ACHN (cell line): ENCODE measurements around the gene MAB21L3.
"Not testable (repeated sequence)": the region's sequence is repeated elsewhere in the genome, so short reads cannot be mapped to it uniquely, and the experiment has no call there.

Source experiments
- DNase-seq: peaks from one replicate; pipeline ENCODE4 v3.0.0-alpha.2; 2015
- in situ Hi-C: cut with HindIII; loops from 2 replicates; pipeline ENCODE4 v1.10.0; 2017; ENCODE audit warnings: low sequenced_read_pairs, low pct_ligation_motif_present, low pct_unique_long_range_greater_than_20kb

The MAB21L3 gene

DNA sequence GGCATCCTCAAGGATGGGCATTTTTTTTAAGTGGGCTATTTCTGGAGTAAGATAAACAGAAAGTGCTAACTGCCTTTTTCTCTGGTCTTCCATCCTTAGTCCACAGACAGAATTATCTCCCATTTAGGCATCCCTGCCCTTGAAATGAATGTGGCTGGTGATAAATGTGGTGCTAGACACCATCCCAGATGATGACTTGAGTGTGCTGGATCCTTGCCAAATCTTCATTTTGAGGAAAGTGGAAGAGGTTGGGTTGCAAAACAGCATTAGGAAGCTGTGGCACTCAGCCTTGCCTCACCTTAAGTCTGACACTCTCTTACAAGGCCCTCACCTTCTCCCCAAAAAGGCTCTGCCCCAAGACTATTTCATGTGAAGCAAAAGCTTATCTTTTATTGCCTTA lies 19.2 kb downstream of the MAB21L3 start:
- no peak for DNase-seq
- in situ Hi-C loops = loop anchor here (25.0 kb wide), 1 partner anchor 357 kb away; no protein-coding TSS in a partner anchor

DNA sequence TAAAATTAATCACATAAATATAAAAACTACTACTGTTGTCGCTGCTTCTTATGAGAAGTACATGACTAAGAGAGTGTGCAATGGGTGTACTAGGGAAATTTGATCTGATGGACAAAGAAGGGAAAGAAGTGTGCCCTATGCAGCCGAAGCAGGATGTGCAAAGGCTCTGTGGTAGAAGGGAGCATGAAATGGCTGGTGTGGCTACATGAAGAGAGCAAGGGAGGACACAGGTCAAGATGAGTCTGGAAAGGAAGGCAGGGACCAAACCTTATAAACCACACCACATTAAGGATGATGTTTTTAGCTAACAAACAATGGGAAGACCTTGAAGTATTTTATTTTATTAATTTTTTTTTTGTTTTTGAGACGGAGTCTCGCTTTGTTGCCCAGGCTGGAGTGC lies 20.0 kb downstream of the MAB21L3 start:
- DNase-seq = no peak
- in situ Hi-C loops = loop anchor here (25.0 kb wide), 1 partner anchor 356 kb away; no protein-coding TSS in a partner anchor

DNA sequence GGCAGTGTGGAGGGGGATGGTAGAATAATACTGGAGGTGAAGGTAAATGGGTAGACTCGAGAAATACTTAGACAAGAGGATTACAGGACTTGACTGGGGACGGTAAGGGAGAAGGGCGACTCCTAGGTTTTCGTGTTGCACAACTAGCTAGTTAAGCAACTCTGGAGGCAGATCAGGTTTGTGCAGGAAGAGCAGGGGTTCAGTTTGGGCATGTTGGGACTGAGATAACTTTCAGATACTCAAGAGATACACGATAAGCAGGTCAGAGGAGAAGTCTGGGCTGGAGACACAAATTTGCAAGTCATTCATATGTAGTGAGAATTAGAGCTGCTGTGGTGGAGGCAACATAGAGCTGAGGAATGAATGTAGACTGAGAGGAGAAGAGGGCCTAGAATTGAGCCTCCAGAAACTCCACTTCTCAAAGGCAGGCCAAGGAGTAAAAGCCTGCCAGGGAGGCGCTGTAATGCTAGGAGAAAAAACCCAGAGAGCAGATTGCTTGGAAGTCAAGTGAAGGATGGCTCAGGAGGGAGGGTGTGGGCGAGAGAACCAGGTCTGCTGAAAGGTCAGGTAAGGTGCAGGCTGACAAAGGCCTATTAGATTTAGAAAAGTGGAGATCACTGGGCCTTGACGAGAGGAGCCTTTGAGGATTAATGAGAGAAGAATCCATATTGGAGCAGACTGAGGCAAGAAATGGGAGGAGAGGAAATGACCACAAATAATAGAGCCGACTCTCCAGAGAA lies 20.8 kb downstream of the MAB21L3 start:
- DNase-seq = no peak
- in situ Hi-C loops = loop anchor here (25.0 kb wide), 1 partner anchor 355 kb away; no protein-coding TSS in a partner anchor

DNA sequence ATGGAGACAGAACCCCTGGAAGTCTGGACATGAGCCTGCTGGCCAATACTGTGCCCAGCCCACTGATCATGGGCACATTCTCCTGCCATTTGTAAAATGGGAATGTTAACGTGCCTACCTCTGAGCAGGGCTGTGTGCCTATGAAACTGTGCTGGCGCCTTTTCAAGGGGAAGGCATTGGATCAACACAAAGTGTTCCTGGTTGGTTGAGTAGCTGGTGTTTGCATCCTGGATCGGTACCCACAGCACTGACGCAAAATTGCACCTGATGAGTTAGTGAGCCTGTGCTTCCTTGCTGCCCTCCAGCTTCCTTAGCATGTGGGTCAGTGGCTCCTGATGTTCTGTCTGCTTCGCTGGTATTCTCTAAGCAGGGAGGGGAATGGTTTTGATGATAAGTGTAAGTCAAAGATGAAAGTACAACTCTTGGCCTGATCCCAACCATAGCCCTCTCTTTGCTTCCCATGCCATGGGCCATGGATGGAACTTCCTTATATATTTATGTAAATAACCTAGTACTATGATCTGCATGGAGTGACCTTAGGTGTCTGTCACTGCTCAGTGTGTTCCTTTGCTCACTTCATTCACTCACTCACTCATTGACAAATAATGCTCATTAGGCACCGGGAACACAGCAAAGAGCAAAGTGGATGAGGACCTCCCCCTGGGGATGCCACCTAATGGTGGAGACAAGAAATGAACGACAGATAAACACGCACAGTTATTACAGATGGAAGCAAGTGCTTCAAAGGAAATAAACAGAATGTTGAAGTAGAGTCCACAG lies 22.7 kb downstream of the MAB21L3 start:
- in situ Hi-C loops = loop anchor here (25.0 kb wide), 1 partner anchor 353 kb away; no protein-coding TSS in a partner anchor
- DNase-seq = no peak

DNA sequence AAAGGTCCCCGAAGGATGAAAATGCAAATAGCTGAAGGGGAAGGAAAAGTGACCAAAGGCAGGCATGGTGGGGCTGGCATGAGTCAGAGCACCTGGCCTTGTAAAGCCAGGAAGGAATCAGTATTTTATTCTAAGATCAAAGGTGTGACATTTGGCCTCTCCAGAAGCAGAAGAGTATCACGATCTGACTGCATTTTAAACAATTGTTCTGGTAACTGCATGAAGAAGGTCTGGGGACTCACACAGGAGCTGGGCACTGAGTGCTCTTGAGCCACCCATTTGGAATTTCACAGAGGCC lies 23.2 kb downstream of the MAB21L3 start:
- no peak for DNase-seq
- in situ Hi-C loops = loop anchor here (25.0 kb wide), 1 partner anchor 353 kb away; no protein-coding TSS in a partner anchor

DNA sequence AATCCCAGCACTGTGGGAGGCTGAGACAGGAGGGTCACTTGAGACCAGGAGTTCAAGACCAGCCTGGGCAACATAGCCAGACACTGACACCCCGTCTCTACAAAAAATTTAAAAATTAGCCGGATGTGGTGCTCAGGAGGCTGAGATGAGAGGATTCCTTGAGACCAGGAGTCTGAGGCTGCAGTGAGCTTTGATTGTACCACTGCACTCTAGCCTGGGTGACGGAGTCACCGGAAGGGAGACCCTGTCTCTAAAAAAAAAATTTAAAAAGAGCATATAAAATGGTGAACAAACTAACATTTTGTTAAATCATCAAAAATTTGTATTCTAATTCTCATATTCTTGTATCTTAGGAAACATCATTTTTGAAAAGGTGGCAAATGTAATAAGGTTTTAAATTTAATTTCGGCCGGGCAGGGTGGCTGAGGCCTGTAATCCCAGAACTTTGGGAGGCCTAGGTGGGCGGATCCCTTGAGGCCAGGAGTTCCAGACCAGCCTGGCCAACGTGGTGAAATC lies 27.1 kb downstream of the MAB21L3 start:
- DNase-seq = no peak
- in situ Hi-C loops = loop anchor here (25.0 kb wide), 1 partner anchor 349 kb away; no protein-coding TSS in a partner anchor

DNA sequence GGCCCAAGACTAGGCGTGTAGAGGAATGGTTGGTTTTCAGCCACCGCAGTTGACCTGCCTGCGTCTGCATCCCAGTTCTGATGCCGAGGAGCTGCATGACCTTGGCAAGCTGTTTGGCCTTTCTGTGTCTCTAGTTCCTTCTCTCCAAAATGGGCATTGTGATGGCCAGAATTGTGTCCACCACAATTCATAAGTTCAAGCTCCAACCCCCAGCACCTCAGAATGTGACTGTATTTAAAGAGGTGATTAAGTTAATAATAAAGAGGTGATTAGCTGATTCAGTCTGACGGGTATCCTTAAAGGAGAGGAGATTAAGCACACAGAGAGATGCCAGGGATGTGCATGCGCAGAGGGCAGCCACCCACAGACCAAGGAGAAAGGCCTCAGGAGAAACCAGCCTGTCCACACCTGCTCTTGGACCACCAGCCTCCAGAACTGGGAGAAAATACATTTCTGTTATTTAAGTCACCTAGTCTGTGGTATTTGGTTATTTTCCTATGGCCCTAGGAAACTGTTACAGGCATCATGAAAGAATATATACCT lies 28.5 kb downstream of the MAB21L3 start:
- no peak for DNase-seq
- in situ Hi-C loops = loop anchor here (25.0 kb wide), 1 partner anchor 348 kb away; no protein-coding TSS in a partner anchor

DNA sequence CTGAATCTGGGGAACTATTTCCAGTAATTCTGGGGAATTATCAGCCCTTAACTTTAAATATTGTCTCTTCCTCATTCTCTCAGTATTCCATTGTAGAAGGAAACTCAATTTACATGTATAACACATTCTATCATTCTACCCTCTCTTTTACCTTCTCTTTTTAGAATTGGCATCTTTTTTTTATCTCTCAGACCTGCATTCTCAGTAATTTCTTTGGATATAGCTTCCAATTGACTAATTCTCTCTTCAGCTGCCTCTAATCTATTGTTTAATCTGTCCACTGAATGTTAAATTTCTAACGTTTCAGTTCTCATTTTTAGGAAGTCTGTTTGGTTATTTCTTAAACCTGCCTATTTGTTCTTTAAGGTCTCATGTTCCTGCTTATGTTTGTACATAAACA lies 33.0 kb downstream of the MAB21L3 start:
- DNase-seq = no peak
- in situ Hi-C loops = loop anchor here (25.0 kb wide), 1 partner anchor 343 kb away; no protein-coding TSS in a partner anchor

DNA sequence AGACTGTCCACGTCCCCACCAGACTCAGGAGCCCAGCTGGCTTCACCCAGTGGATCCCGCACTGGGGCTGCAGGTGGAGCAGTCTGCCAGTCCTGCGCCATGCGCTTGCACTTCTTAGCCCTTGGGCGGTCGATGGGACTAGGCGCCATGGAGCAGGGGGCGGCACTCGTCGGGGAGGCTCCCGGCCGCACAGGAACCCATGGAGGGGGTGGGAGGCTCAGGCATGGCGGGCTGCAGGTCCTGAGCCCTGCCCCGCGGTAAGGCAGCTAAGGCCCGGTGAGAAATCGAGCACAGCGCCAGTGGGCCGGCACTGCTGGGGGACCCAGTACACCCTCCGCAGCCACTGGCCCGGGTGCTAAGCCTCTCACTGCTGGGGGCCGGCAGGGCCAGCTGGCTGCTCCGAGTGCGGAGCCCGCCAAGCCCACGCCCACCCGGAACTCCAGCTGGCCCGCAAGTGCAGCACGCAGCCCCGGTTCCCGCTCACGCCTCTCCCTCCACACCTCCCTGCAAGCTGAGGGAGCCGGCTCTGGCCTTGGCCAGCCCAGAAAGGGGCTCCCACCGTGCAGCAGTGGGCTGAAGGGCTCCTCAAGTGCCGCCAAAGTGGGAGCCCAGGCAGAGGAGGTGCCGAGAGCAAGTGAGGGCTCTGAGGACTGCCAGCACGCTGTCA lies 35.4 kb downstream of the MAB21L3 start:
- in situ Hi-C loops = loop anchor here (25.0 kb wide), 1 partner anchor 341 kb away; no protein-coding TSS in a partner anchor

DNA sequence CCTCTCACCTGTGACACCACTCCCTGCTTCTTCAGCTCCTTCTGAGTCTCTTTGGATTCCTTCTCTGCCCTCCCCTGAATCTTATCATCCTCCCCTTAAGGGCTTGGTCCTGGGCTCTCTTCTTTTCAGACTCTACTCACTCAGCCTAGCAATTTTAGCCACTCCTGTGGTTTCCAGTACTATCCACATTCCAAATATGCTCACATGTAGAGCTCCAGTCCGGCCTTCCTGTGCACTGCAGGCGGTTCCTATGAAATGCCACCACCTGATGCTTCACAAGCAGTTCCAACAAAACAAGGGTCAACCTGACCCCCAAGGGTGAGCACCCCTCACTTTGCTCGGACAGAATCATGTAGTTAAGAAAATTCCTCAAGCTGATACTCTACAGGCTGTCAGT lies 35.9 kb downstream of the MAB21L3 start:
- in situ Hi-C loops = loop anchor here (25.0 kb wide), 1 partner anchor 340 kb away; no protein-coding TSS in a partner anchor

More for the DNA sequence above, 35.4 kb downstream of the MAB21L3 start:
- not testable (repeated sequence) for DNase-seq

DNA sequence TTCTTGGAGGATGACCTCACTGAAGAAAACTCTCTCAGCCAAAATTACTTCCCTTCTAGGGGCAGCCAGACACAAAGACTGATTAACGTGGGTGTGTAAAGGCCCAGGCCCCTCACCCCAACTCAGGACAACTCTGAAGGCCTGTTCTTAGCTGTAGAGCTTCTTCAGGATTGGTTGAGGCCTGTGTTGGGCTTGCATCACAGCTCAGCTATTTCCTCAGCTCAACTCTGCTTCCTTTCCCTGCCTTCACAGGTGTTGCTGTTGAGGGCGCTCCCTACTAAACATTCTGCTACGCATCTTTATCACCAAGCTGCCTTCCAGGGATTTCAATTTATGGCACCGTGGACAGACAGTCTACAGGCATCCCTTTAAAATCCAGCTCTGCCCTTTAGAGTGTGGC lies 36.8 kb downstream of the MAB21L3 start:
- DNase-seq = no peak
- in situ Hi-C loops = loop anchor here (25.0 kb wide), 1 partner anchor 339 kb away; no protein-coding TSS in a partner anchor

More for the DNA sequence above, 35.9 kb downstream of the MAB21L3 start:
- no peak for DNase-seq

DNA sequence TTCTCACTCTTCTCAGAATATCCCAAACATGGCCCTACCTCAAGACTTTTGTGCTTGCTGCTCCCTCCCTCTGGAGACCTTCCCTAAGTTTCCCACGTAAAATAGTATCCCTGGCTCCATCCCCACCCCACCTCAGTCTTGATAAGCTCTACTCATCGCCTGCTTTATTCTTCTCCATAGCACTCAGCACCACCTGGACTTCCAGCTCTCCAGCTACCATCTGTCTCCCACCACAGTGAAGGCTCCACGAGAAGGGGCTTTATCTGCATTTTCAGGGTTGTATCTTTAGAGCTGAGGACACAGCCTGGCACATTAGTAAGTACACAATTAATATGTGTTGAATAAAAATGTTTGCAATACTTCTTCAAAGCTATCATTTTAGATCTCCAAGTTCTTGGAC lies 37.8 kb downstream of the MAB21L3 start:
- DNase-seq = no peak
- in situ Hi-C loops = loop anchor here (25.0 kb wide), 1 partner anchor 338 kb away; no protein-coding TSS in a partner anchor

DNA sequence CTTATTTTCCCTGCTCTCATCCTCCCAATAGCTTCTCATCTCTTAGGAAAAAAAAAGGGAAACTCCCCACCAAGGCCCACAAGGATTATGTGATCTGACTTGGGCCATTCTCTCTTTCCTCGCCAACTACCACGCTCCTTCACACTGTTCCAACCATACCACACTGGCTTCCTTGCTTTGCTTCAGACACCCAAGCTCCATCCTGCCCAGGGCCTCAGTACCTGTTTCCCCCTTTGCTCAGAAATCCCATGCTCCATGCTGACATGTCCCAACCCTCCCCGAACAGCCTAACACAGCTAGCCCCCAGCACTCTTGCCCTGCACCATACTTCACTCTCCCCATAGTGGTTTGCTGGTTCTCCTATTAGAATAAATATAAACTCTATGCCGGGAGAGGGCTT lies 39.2 kb downstream of the MAB21L3 start:
- in situ Hi-C loops = no loop called here
- DNase-seq = no peak

DNA sequence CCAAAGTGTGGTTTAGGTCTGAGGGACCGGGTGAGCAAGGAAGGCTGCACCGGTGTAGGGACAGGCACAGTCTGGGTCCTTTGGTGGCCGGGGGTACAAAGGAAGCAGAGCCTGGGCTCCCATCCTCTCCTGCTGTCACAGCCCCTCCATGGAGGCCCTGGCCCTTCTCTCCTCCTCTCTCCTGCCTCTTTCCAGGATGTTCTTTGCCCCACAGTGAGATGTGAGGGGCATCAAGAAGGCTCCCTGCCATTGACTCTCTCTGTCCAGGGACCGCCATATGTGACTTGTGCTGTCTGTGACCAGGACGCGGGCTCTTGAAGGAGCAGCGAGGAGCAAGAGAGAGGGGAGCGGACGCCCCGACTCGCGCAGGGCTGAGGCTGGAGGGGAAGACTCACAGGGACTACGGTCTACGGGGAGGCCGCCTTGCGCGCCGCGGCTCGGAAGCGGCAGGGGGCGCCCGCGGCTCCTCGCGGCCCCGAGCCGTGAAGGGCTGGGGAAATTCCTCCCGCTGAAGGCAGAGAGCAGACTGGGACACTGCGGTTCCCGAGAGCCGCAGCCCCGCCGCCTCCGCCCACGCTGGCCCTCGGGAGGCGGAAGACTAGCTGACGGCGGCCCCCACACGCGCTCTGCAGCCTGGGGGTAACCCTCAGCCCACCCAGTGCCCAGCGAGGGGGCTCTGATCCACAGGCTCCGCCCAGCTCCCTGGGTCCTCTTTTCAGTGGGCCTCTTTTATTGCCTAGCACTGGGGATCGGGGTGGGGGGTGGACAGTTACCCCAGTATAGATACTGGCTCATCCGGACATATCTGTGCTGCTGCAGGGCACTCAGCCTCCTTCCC lies 40.8 kb downstream of the MAB21L3 start:
- DNase-seq = peak; percentile 71
- in situ Hi-C loops = no loop called here

DNA sequence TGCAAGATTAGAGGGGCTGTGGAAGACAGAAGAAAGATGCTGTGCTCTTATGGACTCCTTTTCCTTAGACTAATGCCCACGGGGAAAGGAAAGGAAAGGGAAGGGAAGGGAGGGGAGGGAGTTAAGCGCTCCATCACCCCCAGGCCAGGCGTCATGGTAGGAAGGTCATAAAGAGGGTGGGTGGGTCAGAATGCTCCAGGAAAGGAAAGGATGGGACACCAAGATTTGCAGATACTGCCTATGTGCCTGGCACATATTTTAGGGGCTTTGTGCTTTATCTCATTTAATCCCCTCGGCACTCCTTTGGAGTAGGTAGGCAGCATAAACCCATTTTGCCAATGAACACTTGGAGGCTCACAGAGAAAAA lies 41.4 kb downstream of the MAB21L3 start:
- in situ Hi-C loops = no loop called here
- no peak for DNase-seq

DNA sequence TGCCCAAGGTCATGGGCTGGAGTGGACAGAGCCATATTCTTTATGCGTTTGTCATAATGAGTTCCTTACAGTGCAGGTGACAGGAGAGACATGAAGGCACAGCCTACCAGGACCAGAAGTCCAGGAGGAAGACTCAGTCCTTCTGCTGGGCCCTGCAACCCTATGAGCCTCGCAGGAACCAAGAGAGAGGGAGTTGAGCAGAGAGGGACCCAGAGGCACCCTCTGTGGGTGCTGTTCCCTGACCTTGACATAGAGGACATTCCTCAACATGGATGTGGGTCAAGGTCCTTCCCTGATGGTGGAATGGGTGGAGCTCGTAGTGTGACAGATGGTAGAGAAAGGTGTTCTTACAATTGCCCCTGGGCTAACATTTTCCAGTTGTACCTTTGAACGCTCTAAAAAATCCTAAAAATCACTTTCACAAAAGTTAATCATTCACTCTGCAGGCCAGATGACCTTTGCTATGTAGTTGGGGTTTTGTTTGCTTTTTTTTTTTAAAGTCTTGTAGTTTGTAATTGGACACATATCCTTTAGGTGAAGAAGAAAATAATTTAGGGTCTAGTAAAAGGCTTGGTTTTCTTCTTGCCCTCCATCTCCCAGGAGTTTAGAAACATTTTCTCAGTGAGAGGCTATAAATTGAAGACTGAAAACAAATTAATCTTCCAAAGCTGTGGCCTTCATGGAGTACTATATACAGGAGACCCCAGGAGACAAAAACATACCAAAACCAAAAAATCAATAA lies 41.9 kb downstream of the MAB21L3 start:
- in situ Hi-C loops = no loop called here
- DNase-seq = no peak

DNA sequence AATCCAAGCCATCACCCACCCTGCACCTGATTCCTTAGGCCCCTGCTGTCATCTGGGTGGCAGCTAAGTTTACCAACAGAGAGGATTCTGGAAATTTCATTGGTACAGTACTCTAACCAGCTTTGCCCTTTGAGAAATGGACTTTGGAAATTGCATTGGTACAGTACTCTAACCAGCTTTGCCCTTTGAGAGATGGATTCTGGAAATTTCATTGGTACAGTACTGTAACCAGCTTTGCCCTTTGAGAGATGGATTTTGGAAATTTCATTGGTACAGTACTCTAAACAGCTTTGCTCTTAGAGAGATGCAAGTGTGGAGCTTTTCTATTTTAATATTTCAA lies 42.5 kb downstream of the MAB21L3 start:
- in situ Hi-C loops = no loop called here
- DNase-seq = no peak
